SK-N-SH (cell line): Measurements from ENCODE around the gene IL17RA. TPM values are rescaled to one million over a fixed set of nuclear protein-coding genes. Genes with fewer than 3 reads are reported as not detected.

Experiments used
- CTCF ChIA-PET: fragments of 300-600, 350-600 bp; formaldehyde crosslinking; extraction: SDS; loops from one replicate; lab custom pipeline; 2021; lab: Yijun Ruan, JAX
- POLR2A ChIA-PET: fragments of 350-600 bp; sonication (Branson Sonifier 250); formaldehyde crosslinking; extraction: SDS; loops from one replicate; lab custom pipeline; 2020; ENCODE audit warnings: antibody characterized with exemption, inconsistent platforms; lab: Yijun Ruan, JAX
- DNase-seq: peaks from one replicate; pipeline ENCODE4 v3.0.0; 2012
- H2AFZ ChIP-seq: fragments of 200-600 bp; sonication (generic); 2 replicates; pipeline ENCODE4 v1.8.1; 2016; ENCODE audit warnings: antibody characterized with exemption, mild to moderate bottlenecking, low read depth
- H3F3A ChIP-seq: fragments of 200-600 bp; sonication (generic); replicated peaks from 2 replicates; pipeline ENCODE3; 2016; ENCODE audit warnings: antibody characterized with exemption, mild to moderate bottlenecking; ENCODE audit not compliant: insufficient read depth
- H3K27ac ChIP-seq, 2 experiments: fragments of 200-500 bp in 1 of 2; fragments of 200-600 bp in 1 of 2; sonication (Bioruptor generic) in 1 of 2; sonication (generic), shearing (Covaris generic) in 1 of 2; 2 replicates each; pipeline versions ENCODE4 v1.5.1 to v1.6.1; 2014 to 2016; ENCODE audit warnings: low read depth in 2 of 2, inconsistent platforms in 1 of 2, low read length in 1 of 2, mild to moderate bottlenecking in 1 of 2, mixed read lengths in 1 of 2
- H3K27me3 ChIP-seq: fragments of 200-600 bp; sonication (generic), shearing (Covaris generic); 2 replicates; pipeline ENCODE4 v1.6.1; 2016; ENCODE audit warnings: mixed run types; ENCODE audit not compliant: insufficient read depth
- H3K36me3 ChIP-seq, 2 experiments: fragments of 200-500 bp in 1 of 2; fragments of 200-600 bp in 1 of 2; sonication (Bioruptor generic) in 1 of 2; sonication (generic) in 1 of 2; replicated peaks in 1 of 2; 2 replicates each; pipeline versions ENCODE3 to v1.5.1; 2014 to 2016; ENCODE audit warnings: low read length in 1 of 2, mild to moderate bottlenecking in 1 of 2; ENCODE audit not compliant: insufficient read depth in 2 of 2, control insufficient read depth in 1 of 2
- H3K4me1 ChIP-seq, 2 experiments: fragments of 200-500 bp in 1 of 2; fragments of 200-600 bp in 1 of 2; sonication (Bioruptor generic) in 1 of 2; sonication (generic), shearing (Covaris generic) in 1 of 2; 2 replicates each; pipeline versions ENCODE4 v1.5.1 to v1.6.1; 2014 to 2016; ENCODE audit warnings: low read depth in 1 of 2, low read length in 1 of 2, mixed run types in 1 of 2; ENCODE audit not compliant: insufficient read depth in 2 of 2, control insufficient read depth in 1 of 2
- H3K4me2 ChIP-seq: fragments of 200-600 bp; sonication (generic), shearing (Covaris generic); 2 replicates; pipeline ENCODE4 v1.6.1; 2017; ENCODE audit warnings: mixed run types
- H3K4me3 ChIP-seq, 2 experiments: fragments of 200-500 bp in 1 of 2; fragments of 200-600 bp in 1 of 2; sonication (Bioruptor generic) in 1 of 2; sonication (generic), shearing (Covaris generic) in 1 of 2; 2 replicates each; pipeline versions ENCODE4 v1.5.1 to v1.8.1; 2014 to 2016; ENCODE audit warnings: low read depth in 2 of 2, inconsistent platforms in 1 of 2, low read length in 1 of 2, mild to moderate bottlenecking in 1 of 2, mixed read lengths in 1 of 2, moderate library complexity in 1 of 2
- H3K79me2 ChIP-seq: fragments of 200-600 bp; sonication (generic); 2 replicates; pipeline ENCODE4 v1.8.1; 2017; ENCODE audit warnings: mild to moderate bottlenecking; ENCODE audit not compliant: insufficient read depth
- H3K9ac ChIP-seq: fragments of 200-600 bp; sonication (generic); 2 replicates; pipeline ENCODE4 v1.6.1; 2017; ENCODE audit warnings: mixed run types
- H3K9me2 ChIP-seq: fragments of 200-600 bp; sonication (generic); 2 replicates; pipeline ENCODE4 v1.6.1; 2017; ENCODE audit warnings: mixed run types
- H3K9me3 ChIP-seq: fragments of 200-600 bp; sonication (generic); 2 replicates; pipeline ENCODE4 v1.6.1; 2017; ENCODE audit warnings: mixed run types, mild to moderate bottlenecking, moderate library complexity
- H4K20me1 ChIP-seq: fragments of 200-600 bp; sonication (generic); 2 replicates; pipeline ENCODE4 v1.6.1; 2017; ENCODE audit warnings: mild to moderate bottlenecking, mixed run types; ENCODE audit not compliant: insufficient read depth
- ELF1 ChIP-seq: IDR thresholded peaks from 2 replicates; pipeline ENCODE4 v1.4.0; 2012
- FOXM1 ChIP-seq: IDR thresholded peaks from 2 replicates; pipeline ENCODE4 v1.4.0; 2012; ENCODE audit warnings: low read depth, mild to moderate bottlenecking
- GATA2 ChIP-seq: sonication (generic); formaldehyde crosslinking; IDR thresholded peaks from 2 replicates; pipeline ENCODE4 v1.5.0; 2020; ENCODE audit warnings: mild to moderate bottlenecking, missing genetic modification reagents
- MEF2A ChIP-seq: IDR thresholded peaks from 2 replicates; pipeline ENCODE4 v1.4.0; 2012; ENCODE audit warnings: low read depth, borderline replicate concordance
- NFIC ChIP-seq: IDR thresholded peaks from 2 replicates; pipeline ENCODE4 v1.4.0; 2012; ENCODE audit warnings: borderline replicate concordance
- NRF1 ChIP-seq: IDR thresholded peaks from 2 replicates; pipeline ENCODE4 v1.6.1; 2012; ENCODE audit warnings: low read depth, mild to moderate bottlenecking, low read length
- POLR2AphosphoS5 ChIP-seq: IDR thresholded peaks from 2 replicates; pipeline ENCODE4 v1.6.1; 2012; ENCODE audit warnings: low read depth, low read length
- RFX5 ChIP-seq: IDR thresholded peaks from 2 replicates; pipeline ENCODE4 v1.6.1; 2012; ENCODE audit warnings: mild to moderate bottlenecking, improper control_type of control experiment, low read length
- RXRA ChIP-seq: IDR thresholded peaks from 2 replicates; pipeline ENCODE4 v1.4.0; 2012; ENCODE audit warnings: low read depth, mild to moderate bottlenecking, borderline replicate concordance
- TAF1 ChIP-seq: IDR thresholded peaks from 2 replicates; pipeline ENCODE4 v1.6.1; 2012; ENCODE audit warnings: low read depth, mild to moderate bottlenecking, low read length, moderate library complexity, borderline replicate concordance
- YY1 ChIP-seq: IDR thresholded peaks from 2 replicates; pipeline ENCODE4 v1.4.0; 2012; ENCODE audit warnings: low read depth, mild to moderate bottlenecking
- WGBS: methylation state at CpG from one replicate; pipeline ENCODE4 v1.1.6; 2017; ENCODE audit warnings: low lambda C conversion rate; 5-methylcytosine and 5-hydroxymethylcytosine counted together
- polyA plus RNA-seq, 3 experiments: library from polyadenylated mRNA; depleted of rRNA; stranded (reverse); fragments of >200 nt; gene quantifications; 2 replicates each; pipeline ENCODE4 v1.2.3, GENCODE V29; 2012
- TF ChIP-seq, protein P1 (sequence below): fragments of 200-600 bp; sonication (generic); IDR thresholded peaks from 2 replicates; pipeline ENCODE4 v1.6.1; 2017; ENCODE audit warnings: antibody characterized with exemption, mild to moderate bottlenecking, moderate library complexity
- TF ChIP-seq, protein P2 (sequence below): IDR thresholded peaks from 2 replicates; pipeline ENCODE4 v1.4.0; 2012; ENCODE audit warnings: low read depth, borderline replicate concordance
- TF ChIP-seq, protein P3 (sequence below): IDR thresholded peaks from 2 replicates; pipeline ENCODE4 v1.6.1; 2012; ENCODE audit warnings: mild to moderate bottlenecking, low read depth, low read length, moderate library complexity

The IL17RA gene
- polyA plus RNA-seq, 1 of the 3 experiments (the other 2 are of a cell fraction), result 4.5 TPM

DNA sequence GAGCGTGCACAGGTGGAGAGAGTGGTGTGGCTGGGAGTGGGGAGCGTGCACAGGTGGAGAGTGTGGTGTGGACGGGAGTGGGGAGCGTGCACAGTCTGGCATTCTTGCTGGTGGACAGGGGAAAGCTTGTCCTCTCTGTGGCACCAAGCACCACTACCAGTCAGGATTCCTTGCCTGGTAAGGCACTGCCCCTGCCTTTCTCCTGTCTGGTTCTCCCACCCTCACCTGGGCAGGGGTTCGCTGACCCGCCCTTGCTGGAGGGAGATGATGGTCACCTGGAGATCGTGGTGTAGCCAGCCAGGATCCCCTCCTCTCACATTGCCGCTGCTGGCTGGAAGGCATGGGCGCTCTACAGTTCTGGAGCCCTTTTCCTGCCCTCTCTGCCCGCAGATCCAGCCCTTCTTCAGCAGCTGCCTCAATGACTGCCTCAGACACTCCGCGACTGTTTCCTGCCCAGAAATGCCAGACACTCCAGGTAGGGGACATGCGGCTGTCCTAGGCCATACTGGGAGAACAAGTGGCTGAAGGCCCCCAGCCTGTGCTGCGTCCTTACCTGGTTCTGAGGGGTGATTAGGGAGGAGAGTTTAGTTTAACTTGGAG is 19.6 kb downstream of the IL17RA start:
- ChIA-PET POLR2A (no interaction called here), CTCF (no interaction called here)
- Histone ChIP-seq H4K20me1 (no peaks in the 10 kb centered on the region), H3F3A (no peaks in the 10 kb centered on the region), H3K36me3 (no peaks in the 10 kb centered on the region), H3K9me3 (no peaks in the 10 kb centered on the region), H3K4me3 (no peak overlapping the region), H3K27me3 (no peaks in the 10 kb centered on the region), H3K4me1 (no peaks in the 10 kb centered on the region), H3K9me2 (no peaks in the 10 kb centered on the region), H3K4me2 (no peak overlapping the region), H3K27ac (no peak overlapping the region), H3K9ac (no peak overlapping the region), H2AFZ (no peak overlapping the region), H3K79me2 (no peaks in the 10 kb centered on the region)
- no peak for DNase-seq
- WGBS, result 31% methylated on average over 13 of the region's 14 CpGs
- TF ChIP-seq, protein P1, sequence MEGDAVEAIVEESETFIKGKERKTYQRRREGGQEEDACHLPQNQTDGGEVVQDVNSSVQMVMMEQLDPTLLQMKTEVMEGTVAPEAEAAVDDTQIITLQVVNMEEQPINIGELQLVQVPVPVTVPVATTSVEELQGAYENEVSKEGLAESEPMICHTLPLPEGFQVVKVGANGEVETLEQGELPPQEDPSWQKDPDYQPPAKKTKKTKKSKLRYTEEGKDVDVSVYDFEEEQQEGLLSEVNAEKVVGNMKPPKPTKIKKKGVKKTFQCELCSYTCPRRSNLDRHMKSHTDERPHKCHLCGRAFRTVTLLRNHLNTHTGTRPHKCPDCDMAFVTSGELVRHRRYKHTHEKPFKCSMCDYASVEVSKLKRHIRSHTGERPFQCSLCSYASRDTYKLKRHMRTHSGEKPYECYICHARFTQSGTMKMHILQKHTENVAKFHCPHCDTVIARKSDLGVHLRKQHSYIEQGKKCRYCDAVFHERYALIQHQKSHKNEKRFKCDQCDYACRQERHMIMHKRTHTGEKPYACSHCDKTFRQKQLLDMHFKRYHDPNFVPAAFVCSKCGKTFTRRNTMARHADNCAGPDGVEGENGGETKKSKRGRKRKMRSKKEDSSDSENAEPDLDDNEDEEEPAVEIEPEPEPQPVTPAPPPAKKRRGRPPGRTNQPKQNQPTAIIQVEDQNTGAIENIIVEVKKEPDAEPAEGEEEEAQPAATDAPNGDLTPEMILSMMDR, result no peak
- TF ChIP-seq RXRA, result no peak
- TF ChIP-seq POLR2AphosphoS5, result no peak
- no peak for TF ChIP-seq YY1
- TF ChIP-seq, protein P2, sequence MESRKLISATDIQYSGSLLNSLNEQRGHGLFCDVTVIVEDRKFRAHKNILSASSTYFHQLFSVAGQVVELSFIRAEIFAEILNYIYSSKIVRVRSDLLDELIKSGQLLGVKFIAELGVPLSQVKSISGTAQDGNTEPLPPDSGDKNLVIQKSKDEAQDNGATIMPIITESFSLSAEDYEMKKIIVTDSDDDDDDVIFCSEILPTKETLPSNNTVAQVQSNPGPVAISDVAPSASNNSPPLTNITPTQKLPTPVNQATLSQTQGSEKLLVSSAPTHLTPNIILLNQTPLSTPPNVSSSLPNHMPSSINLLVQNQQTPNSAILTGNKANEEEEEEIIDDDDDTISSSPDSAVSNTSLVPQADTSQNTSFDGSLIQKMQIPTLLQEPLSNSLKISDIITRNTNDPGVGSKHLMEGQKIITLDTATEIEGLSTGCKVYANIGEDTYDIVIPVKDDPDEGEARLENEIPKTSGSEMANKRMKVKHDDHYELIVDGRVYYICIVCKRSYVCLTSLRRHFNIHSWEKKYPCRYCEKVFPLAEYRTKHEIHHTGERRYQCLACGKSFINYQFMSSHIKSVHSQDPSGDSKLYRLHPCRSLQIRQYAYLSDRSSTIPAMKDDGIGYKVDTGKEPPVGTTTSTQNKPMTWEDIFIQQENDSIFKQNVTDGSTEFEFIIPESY, result no peak
- TF ChIP-seq RFX5, result no peak
- no peak for TF ChIP-seq NRF1
- no peak for TF ChIP-seq TAF1
- no peak for TF ChIP-seq MEF2A
- TF ChIP-seq GATA2 (CRISPR knock-in tag), result no peak
- TF ChIP-seq FOXM1, result no peak
- no peak for TF ChIP-seq ELF1
- no peak for TF ChIP-seq NFIC
- TF ChIP-seq, protein P3, sequence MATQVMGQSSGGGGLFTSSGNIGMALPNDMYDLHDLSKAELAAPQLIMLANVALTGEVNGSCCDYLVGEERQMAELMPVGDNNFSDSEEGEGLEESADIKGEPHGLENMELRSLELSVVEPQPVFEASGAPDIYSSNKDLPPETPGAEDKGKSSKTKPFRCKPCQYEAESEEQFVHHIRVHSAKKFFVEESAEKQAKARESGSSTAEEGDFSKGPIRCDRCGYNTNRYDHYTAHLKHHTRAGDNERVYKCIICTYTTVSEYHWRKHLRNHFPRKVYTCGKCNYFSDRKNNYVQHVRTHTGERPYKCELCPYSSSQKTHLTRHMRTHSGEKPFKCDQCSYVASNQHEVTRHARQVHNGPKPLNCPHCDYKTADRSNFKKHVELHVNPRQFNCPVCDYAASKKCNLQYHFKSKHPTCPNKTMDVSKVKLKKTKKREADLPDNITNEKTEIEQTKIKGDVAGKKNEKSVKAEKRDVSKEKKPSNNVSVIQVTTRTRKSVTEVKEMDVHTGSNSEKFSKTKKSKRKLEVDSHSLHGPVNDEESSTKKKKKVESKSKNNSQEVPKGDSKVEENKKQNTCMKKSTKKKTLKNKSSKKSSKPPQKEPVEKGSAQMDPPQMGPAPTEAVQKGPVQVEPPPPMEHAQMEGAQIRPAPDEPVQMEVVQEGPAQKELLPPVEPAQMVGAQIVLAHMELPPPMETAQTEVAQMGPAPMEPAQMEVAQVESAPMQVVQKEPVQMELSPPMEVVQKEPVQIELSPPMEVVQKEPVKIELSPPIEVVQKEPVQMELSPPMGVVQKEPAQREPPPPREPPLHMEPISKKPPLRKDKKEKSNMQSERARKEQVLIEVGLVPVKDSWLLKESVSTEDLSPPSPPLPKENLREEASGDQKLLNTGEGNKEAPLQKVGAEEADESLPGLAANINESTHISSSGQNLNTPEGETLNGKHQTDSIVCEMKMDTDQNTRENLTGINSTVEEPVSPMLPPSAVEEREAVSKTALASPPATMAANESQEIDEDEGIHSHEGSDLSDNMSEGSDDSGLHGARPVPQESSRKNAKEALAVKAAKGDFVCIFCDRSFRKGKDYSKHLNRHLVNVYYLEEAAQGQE, result no peak
